Pons (tissue), 1 donor: ENCODE data around the gene CLDND2.

Source experiments
- DNase-seq: peaks from one replicate; pipeline ENCODE4 v3.0.0-alpha.2; 2016; ENCODE audit warnings: low spot score

CLDND2 gene

DNA sequence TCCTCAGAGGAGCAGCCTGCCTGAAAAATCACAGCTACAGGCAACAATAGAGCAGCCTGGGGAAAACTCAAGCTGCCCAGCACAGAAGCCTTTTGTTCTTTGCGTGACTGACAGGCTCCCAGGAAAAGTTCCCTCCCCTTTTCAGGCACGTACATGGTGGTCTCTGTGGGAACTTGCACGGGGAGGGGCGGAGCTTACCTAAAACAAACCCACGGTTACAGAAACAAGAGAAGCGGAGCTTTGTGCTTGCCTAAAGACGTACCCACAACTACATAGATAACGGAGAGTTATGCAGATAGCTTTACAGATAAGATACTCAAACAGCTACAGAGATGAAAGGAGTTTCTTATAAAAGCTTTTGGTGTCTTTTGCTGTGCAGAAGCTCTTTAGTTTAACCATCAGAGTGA, 14.1 kb downstream of the CLDND2 start:
- peak; percentile 90 for DNase-seq

DNA sequence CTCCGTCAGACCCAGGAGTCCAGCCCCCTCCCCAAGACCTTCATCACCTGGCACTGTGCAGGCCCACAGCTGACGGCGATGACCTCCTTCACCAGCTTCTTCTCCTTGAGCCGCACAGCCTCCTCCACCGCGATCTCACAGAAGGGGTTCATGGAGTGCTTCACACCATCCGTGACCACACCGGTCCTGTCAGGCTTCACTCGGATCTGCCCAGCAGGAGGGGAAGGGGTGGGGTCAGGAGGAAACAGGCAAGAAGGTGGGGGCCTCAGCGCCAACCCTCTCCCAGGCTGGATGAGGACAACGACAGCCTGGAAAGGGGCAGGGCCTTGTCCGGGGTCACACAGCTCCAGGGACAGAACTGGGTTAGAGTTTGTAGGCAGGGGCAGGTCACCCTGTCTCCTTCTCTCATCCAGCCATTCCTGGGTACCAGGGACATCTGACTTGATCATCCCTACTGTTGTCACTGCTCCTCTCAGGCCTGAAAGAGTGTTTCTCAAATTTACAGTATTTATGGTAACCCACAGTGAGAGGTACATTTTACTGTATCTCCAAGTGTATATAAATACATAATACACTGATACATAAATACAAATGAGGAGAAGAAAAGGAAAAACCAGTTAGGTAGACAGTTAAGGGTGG, 14.6 kb downstream of the CLDND2 start:
- no peak for DNase-seq

DNA sequence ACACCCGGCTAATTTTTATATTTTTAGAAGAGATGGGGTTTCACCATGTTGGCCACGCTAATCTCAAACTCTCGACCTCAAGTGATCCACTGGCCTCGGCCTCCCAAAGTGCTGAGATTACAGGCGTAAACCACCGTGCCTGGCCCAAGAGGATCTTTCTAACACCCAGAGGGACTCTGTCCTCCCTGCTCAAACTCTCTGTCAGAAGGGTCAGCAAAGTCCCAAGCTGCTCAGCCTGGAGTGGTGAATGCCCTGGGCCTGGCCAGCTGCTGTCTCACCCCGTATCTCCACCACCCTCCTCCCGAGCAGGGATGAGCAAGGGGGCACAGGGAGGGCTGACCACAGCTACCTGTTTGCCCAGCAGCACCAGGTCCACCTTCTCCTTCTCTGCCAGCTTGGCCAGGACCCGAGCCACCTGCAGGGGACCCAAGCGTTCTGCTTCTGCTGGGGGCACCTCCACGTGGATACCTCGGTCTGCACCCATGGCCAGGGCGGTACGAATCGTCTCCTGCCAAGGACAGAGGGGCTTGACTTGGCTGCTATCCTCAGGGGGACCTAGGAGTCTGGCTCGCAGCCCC, 15.9 kb downstream of the CLDND2 start:
- DNase-seq: no peak

DNA sequence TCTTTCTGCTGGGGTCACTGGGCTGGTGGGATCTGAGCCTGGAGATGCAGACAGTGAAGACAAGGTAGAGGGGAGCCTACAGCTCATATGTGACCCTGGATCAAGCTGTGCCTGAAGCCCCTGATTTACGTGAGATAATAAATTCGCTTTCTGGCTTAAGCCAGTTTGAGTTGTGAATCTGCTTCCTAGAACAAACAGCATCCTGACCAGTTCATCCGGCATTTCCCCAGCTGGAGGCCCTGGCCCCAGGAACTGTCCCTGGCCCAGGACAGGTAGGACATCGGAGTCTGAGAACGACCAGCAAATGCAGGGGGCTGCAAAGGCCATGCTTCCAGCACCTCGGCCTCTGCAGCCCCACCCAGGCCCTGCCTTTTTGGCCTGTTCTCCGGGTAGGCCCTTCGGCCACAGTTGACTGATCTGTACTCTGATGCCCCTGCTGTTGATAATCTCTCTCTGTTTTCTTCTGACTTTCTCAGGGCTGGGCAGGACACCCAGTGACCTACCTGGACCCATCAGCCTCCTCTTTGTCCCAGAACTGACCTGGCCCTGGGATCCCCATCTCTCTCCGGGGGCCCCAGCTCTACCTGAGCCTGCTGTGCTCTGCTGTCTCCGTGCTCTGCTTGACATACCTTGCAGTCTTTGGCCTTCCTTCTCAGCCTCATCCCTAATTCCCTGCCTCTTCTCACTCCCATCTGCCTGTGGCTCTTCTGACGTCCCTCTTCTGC, 17.4 kb downstream of the CLDND2 start:
- DNase-seq: no peak

DNA sequence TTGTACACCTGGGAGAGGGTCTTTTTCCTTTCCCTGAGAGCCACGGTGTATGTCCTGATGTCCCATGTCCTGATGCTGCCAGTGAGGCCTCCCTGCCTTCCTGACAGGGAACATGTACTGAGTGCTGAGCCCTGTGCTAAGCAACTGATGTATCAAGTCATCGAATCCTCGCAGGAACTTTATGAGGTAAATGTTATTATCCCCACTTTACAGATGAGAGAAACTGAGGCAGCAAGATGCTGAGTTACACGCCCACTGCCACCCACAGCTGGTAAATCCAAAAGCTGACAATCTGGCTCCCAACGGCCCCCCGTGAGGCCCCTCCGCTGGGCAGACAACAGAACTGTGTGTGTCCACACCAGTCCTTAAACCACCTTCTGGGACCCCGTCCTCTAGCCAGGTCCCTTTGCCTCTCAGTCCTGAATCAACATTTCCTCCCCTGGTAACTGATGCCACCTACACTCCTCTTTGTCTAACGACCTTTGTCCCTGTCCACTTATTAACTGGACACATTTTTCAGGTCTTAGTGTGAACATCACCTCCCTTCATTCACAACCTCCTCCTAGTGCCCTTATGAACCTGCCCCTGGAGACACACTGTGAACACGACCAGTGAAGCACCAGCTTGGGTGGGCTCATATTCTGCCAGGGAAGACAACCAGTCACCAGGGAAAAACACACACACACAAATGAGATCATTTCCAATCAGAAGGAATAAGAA, 21.4 kb downstream of the CLDND2 start:
- no peak for DNase-seq

DNA sequence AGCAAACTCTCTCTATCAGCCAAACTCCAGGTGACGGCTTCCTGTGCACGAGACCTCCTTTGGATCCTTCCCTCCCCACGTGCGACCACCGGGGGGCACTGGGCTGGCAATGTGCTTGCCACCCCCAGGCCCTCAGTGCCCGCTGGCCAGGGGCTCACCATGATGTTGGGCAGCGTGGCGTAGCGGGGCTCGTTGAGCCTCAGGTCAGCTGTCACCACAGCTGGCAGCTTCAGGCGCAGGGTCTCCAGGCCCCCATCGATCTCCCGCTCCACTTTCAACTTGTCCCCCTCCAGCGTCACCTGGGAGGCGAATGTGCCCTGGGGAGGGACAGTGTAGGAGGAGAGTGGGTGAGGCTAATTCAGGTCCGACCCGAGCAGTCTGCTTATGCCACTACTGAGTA, 22.1 kb downstream of the CLDND2 start:
- no peak for DNase-seq

DNA sequence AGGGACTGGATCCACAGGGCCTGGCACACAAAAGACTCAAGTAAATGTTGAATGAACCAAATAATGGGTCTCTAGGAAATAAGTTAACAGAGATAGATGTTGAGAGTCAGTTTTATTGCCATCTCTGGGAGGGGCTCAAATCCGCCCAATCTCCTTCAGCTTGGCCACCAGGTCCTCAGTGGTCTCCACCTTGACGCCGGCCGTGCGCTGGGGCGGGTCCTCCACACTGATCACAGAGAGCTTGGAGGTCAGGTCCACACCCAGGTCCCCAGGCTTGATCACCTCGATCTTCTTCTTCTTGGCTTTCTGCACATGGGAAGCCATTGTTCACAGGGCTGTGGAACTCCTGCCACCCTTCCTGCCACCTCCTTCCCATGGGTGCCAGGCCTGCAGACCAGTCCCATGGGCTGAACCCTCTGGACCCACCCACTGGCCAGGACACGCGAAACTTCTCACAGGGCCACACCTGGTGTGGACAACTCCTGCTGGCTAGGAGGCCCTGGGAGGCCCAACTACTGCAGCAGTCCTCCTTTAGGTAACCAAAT, 23.7 kb downstream of the CLDND2 start:
- DNase-seq: no peak

DNA sequence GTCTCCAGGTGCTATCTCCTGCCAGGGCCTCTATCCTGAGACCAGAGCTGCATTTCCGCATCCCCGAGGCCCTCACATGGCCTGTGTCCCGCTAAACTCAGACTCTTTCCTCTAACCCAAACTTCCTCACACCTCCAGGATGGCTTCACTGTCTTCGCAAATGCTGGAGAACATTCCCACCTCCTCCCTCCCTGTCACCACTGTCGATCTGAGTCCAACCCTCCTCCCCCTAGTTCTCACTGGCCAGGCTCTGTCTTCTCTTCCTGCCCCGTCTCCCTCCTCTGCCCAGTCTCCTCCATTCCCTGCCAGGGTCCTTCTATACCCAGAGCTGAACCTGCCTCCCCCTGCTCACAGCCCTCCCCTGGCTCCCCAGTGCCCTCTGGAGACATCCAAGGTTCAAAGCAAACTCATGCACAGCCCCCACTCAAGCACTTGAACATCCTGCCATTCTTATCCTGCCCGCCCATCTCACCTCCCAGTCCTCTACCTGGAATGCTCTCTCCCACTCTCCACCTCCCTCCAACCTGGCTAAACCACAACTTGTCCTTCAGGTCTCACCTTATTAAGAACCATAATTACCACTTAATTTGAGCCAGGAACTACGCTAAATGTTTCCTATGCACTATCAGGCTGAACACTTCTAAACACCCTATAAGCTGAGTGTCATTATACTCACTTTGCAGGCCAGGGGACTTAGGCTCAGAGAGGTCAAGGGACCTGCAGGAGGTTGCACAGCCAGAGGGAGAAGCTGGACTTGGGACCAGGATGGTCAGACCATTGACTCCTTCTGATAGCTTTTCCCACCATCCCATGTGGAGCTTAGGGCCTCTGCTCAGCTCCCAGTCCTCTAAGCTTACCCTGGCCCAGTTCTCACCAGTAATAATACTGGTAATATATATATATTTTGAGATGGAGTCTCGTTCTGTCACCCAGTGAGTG, 25.9 kb downstream of the CLDND2 start:
- no peak for DNase-seq

DNA sequence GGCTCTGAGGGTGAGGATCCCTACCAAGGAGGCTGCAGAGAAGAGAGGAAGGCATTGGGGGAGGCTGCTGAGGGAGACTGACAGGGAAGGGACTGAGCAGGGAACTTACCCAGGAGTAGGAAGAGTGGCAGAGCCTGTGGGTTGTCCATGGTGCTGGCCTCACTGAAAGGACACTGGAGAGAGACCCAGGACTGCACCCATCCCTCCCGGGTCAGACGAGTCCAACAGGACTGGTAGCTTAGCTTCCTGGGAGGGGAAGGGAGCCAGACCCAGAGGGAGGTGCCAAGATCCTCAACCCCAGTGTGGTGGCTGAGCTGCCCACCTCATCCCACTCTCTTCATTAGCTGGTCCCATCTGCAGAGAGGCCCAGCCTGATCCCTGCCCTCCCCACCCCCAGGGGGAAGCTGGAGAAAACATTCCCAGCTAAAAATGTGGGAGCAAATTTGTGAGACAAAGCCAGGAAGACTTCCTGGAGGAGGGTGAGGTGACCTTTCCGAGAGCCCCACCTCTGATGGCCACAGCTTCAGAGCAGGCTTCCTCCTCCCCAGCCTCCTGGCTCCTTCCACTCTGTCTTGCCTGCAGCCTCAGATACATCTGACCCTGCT, 26.7 kb downstream of the CLDND2 start, which contains the start of gene VSIG10L:
Gene VSIG10L, minus strand, starts transcription at position 164 of the 605 bp plus-strand sequence. Its CDS starts 15 bp downstream, at position 149.
- no peak for DNase-seq

DNA sequence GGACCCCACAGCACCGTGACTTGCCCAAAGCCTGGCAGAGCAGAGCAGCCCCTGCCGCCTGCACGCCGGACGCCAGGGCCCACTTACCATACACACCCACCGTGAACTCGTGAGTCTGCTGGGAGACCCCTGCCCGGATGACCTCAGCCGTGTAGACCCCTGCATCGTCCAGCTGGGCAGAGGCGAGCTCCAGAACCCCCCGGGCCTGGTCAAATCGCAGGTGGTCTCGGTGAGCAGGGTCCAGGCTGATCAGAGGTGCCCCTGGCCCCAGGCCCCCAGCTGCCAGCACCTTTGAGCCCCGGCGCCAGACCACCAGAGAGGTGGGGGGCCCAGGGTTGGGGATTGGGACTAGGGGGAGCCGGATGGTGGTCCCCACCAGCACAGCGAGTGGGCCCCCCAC, 27.7 kb downstream of the CLDND2 start:
- no peak for DNase-seq

DNA sequence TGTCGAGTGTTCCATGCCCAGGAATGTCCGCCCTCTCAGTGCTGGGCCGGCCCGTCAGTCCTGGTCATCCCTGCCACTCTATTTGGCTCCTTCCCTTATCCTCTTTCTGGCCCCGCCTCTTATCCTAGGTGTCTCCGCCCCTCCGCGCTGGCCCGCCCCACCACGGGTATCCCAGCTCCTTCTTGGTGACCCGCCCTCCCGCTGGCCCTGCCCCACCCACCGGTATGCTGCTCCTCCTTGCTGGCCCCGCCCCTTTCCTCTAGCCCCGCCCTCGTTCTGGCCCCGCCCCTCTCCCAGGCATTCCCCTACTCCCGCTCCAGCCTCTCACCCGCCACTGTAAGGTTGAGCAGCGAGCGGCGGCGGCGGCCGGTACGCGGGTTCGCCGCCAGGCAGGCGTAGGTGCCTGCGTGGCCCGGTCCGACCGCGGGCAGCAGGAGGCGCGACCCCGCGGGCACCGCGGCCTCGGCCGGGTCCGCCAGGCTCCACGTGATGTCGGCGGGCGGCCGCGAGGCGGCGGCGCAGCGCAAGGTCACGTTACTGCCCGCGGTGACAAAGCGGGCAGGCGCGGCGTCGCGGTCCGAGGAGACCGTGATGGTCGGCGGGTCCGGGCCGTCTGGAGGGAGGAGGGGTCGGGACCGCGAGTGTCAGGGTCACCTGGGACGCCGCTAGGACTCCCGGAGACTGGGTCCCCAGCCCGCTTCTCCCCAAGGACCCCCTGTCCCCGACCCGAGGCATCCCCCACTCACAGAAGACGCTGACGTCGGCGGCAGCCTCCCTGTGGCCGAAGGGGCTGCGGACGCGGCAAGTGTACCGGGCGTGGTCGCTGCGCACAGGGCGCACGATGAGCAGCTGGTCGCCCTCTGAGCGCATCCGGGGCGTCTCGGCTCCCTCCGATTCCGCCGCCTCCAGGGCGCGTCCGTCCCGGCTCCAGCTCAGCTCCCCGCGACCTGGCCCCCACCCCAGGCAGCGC, 28.8 kb downstream of the CLDND2 start:
- DNase-seq: peak; percentile 90

DNA sequence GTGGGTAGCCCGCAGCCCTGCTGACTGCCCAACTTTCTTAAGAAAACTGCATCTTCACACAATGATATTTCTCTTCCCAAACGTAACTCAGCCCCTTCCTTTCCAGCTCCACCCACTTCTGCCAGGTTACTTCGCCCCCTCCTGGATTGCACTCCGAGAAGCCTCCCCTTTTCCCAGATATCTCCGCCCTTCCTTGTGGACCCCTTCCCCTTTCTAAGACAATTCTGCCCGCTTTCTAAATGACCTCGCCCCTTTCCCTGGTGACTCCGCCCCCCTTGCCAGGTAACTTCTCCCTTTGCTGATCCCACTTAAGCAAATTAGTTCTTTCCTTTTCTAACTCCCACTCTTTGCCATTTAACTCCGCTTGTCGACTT, 29.5 kb downstream of the CLDND2 start:
- no peak for DNase-seq

DNA sequence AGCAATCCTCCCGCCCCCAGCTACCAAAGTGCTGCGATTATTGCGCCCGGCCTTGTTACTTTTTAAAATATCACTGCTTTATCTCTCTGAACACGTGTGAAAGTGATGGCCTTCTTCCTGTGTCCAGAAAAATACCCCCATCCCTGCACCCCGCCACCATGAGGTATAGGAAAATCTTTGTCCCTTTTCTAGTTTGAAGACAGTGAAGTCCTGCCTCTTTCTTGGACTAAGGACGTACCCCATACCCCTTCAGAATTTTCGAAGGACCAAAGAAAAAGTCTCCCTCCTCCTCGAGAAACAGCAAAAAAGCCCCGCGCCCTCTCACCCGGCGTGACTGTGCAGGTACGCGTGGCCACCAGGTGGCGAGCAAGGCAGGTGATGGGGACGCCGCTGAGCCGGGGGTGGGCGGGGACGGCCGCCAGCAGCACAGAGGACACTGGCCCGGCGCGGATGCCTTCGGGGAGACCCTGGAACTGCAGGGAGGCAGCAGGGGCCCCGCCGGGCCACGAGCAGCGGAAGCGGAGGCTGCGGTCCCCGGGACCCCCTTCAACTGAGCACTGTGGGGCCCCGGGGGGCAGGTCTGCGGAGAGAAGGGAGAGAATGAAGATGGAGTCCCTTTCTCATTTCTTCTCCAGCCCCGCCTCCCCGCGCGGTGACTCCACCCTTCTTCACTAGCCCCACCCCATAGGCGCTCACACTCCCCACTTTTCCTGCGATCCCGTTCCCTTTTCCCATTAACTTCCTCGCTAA, 30.1 kb downstream of the CLDND2 start:
- peak; percentile 53 for DNase-seq

DNA sequence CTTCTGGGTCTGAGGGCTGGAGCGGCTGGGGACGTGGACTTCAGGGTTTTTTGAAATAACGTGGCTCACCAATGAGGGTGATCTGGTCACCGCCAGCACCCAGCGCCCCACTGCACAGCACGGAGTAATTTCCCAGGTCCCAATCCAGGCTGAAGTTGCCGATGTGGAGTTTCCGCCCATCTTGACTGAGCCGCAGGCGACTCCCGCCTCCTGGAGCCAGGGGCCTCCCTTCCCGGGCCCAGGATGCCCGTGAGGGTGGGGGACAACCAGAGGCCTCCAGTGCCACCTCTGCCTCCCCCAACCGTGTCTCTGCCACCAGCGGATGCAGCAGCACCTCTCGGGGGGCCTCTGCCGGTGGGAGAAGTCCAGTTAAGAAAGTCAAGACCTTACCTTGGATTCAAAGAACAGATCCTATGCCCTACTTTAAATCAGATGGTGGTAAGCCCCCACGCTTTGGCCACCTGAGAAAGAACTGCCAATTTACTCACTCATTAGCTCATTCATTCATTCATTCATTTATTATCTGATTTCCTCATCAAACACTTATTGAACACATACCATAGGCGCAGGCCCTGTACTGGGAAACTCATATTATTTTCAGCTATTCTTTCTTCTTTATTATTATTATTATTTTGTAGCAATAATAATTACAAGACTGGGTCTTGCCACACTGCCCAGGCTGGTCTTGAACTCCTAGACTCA, 30.8 kb downstream of the CLDND2 start:
- no peak for DNase-seq

DNA sequence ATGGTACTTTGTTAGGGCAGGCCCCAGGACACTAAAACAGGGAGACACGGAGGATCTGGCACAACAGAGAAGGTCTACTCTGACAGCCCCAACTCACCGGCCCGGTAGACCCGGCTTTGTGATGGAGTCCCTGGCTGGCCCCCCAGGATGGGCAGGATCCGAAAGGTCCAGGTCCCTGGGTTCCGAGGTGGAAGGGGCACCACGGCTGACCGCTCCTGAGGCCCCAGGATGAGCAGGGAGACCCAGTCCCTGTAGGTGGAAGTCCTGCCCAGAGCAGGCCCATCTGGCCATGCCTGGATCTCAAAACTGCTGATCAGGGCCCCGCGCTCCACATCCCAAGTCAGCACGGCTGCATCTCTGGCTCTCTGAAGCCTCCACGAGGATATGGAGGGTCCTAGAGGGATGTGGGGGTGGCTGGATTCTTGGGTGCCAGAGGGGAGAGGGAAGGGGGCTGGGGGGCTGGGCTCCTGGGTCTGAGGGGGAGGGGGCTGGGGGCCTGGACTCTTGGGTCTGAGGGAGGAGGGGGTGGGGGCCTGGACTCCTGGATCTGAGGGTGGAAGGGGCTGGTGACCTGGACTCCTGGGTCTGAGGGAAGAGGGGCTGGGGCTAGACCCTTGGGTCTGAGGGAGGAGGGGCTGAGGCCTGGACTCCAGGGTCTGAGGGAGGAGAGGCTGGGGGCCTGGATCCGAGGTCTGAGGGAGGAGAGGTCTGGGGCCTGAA, 31.5 kb downstream of the CLDND2 start:
- DNase-seq: no peak

DNA sequence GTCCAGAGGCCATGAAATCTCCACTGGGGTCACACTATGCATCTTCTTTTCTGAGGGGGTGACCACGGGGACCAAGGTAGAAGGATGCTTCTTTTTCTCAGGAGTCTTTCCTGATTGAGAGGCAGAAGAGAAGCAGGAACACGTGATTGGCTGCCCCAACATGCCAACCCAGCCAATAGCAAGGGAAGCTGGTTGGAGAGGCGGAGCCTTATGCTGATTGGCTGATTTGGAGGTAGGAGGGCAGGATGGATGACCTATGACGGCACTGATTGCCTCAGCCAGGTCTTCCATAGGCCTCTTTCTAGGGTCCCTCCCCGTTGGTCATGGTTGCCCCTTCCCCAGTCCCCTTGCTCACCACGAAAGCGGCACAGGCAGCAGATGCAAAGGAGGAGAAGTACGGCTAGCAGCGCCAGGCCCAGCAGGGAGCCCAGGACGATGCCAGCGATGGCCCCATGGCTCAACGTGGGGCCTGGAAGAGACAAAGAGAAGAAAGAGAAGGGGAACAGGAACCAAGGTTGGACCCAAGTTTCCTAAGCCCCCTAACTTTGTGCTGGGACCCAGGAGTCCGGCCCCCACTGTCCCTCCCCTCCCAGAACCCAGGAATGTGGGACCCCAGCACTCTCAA, 34.9 kb downstream of the CLDND2 start:
- no peak for DNase-seq

DNA sequence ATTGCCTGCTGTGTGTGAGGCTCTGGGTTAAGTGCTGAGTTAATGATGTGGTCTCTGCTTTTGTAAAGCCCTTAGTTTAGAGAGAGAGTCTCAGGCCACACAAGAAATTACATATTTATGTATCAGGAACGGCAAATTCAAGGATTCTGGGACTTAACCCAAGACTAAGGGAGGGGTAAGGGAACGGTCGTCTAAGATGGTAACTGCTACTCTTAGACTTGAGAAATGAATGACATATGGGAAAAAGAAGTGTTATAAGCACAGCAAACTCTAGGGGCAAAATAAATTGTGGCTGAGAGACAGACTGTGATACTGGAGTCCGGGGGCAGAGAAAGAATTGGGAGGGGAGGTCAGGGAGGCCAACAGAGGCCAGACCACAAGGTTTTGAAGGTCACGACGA, 37.1 kb downstream of the CLDND2 start:
- DNase-seq: no peak
